Measurements from ENCODE around the gene MANEA. TPM values are rescaled to one million over a fixed set of nuclear protein-coding genes. Genes with fewer than 3 reads are reported as not detected.

Gene MANEA
- total and polyA plus RNA-seq, 2 of the 8 experiments (the other 6 are each of a cell fraction or from before 2014, with no cell fraction given): 2.8 to 10.4 TPM

DNA sequence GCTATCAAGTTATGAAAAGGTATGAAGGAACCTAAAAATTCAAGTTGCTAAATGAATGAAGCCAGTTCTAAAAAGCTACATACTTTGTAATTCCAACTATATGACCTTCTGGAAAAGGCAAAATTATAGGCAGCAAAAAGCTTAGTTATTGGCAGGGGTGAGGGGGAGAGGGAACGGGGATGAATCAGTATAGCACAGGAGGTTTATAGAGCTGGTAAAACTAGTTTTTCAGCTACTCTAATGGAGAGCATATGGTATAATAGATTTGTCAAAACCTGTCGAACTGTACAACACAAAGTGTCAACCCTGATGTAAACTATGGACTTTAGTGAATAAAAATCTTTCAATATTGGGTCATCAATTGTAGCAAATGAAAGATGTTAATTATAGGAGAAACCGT lies 18.7 kb downstream of the MANEA start:
- 78% methylated on average over 3 of the region's 3 CpGs; no CpG with 5 or more reads in 1 of the 2 experiments for WGBS, 2 experiments (ENCODE audit: extremely low coverage in 1 of 2, insufficient coverage in 1 of 2, insufficient read length in 1 of 2, insufficient replicate concordance in 2 of 2, low coverage in 1 of 2, low lambda C conversion rate in 2 of 2, missing lambda C conversion rate in 1 of 2)
- Histone ChIP-seq H3K4me3 (ENCODE audit: extremely low read depth in 1 of 4, insufficient read depth in 2 of 4, low read depth in 3 of 4, low read length in 4 of 4) (no peak overlapping the region), H3K4me2 (ENCODE audit: insufficient read depth in 1 of 2, low read depth in 2 of 2, low read length in 2 of 2) (no peak overlapping the region)

More for the DNA sequence above, 18.7 kb downstream of the MANEA start:
- no peaks in the 10 kb centered on the region for H3K79me1 ChIP-seq (ENCODE audit: low read depth, low read length)
- H3K36me3 ChIP-seq (ENCODE audit: control insufficient read depth in 2 of 4, insufficient read depth in 4 of 4, low read length in 3 of 4): peaks cover 0 to 5% (median 0%) of the 10 kb centered on the region in 4 experiments; a peak in 1 of 8 replicates
- H3K9me3 ChIP-seq (ENCODE audit: insufficient read depth in 2 of 2, low read depth in 1 of 2, low read length in 1 of 2): no peaks in the 10 kb centered on the region
- ChIA-PET CTCF (ENCODE audit: partially characterized antibody) (interaction anchor here (0.5 kb wide), 1 partner anchor 1609 kb away, joined by 3 read pairs; no protein-coding TSS in a partner anchor), POLR2A (ENCODE audit: partially characterized antibody) (no interaction called here)
- no peak overlapping the region for H2BK5ac ChIP-seq (ENCODE audit: low read depth, low read length)
- H4K5ac ChIP-seq (ENCODE audit: insufficient read length, low read depth, low read length): no peak overlapping the region
- H3K23ac ChIP-seq (ENCODE audit: insufficient read length): no peak overlapping the region
- no peak overlapping the region for H3K18ac ChIP-seq (ENCODE audit: extremely low read depth, low read length)
- H2BK20ac ChIP-seq (ENCODE audit: low read length): no peak overlapping the region
- no peak overlapping the region for H2AK5ac ChIP-seq (ENCODE audit: low read depth, low read length)
- DNase-seq (ENCODE audit: low read depth in 1 of 2, low spot score in 2 of 2): no peak
- no peak overlapping the region for H4K8ac ChIP-seq (ENCODE audit: extremely low read depth, insufficient read depth, low read length)
- TF ChIP-seq POLR2AphosphoS5 (IDR thresholded peaks at IDR 0.05; ENCODE audit: low read depth, low read length) (no peak), KDM4A (IDR thresholded peaks at IDR 0.05; ENCODE audit: low read depth, low read length, severe bottlenecking) (no peak), PHF8 (conservative IDR thresholded peaks at IDR 0.05; ENCODE audit: low read depth, low read length) (no peak), RXRA (IDR thresholded peaks at IDR 0.05; ENCODE audit: insufficient read depth, low read depth, low read length) (no peak), CEBPB (IDR thresholded peaks at IDR 0.05; ENCODE audit: low read depth, low read length) (no peak), ATF2 (IDR thresholded peaks at IDR 0.05; ENCODE audit: low read length) (no peak), ATF3 (IDR thresholded peaks at IDR 0.05; ENCODE audit: insufficient read depth, low read depth, low read length) (no peak), TCF12 (IDR thresholded peaks at IDR 0.05; ENCODE audit: low read depth, low read length) (no peak), TEAD4 (IDR thresholded peaks at IDR 0.05; ENCODE audit: low read depth, low read length) (no peak), BACH1 (IDR thresholded peaks at IDR 0.05; ENCODE audit: low read length) (no peak), ZNF274 (IDR thresholded peaks at IDR 0.05; ENCODE audit: borderline replicate concordance, extremely low read depth, low read length) (no peak), SAP30 (IDR thresholded peaks at IDR 0.05; ENCODE audit: insufficient read depth, insufficient replicate concordance, low read length) (no peak), SIRT6 (IDR thresholded peaks at IDR 0.05; ENCODE audit: low read length) (no peak)
- H3K79me2 ChIP-seq (ENCODE audit: control insufficient read depth in 1 of 2, insufficient read depth in 2 of 2, low read length in 2 of 2): no peaks in the 10 kb centered on the region; a peak in 2 of 4 replicates
- FAIRE-seq: no peak
- no peaks in the 10 kb centered on the region for H3K23me2 ChIP-seq (ENCODE audit: low read depth, low read length)
- no peaks in the 10 kb centered on the region for H4K20me1 ChIP-seq (replicated peaks in 1 of 2; ENCODE audit: control insufficient read depth in 1 of 2, insufficient read depth in 2 of 2, low read length in 2 of 2)
- no peak overlapping the region for H2BK120ac ChIP-seq (replicated peaks; ENCODE audit: low read depth, low read length)
- H3K4me1 ChIP-seq (replicated peaks in 1 of 4; ENCODE audit: control insufficient read depth in 3 of 4, insufficient read depth in 4 of 4, low read length in 3 of 4): no peaks in the 10 kb centered on the region
- no peak overlapping the region for H3K4ac ChIP-seq (replicated peaks; ENCODE audit: insufficient read length, low read depth, low read length)
- H3K9ac ChIP-seq (replicated peaks in 1 of 4; ENCODE audit: extremely low read depth in 1 of 4, low read depth in 3 of 4, low read length in 3 of 4): no peak overlapping the region
- H3K14ac ChIP-seq (ENCODE audit: insufficient read length): no peak overlapping the region
- no peak overlapping the region for H3K27ac ChIP-seq (ENCODE audit: low read depth, low read length)
- H2BK12ac ChIP-seq (ENCODE audit: low read depth, low read length): no peak overlapping the region
- no peak overlapping the region for H2BK15ac ChIP-seq (ENCODE audit: low read length)
- H3K56ac ChIP-seq (replicated peaks; ENCODE audit: insufficient read length, low read depth, low read length): no peak overlapping the region
- H2AFZ ChIP-seq (ENCODE audit: low read length): no peak overlapping the region
- H4K91ac ChIP-seq (replicated peaks; ENCODE audit: insufficient read length, low read length): no peak overlapping the region
- H3K27me3 ChIP-seq (replicated peaks in 1 of 4; ENCODE audit: control insufficient read depth in 3 of 4, extremely low read depth in 1 of 4, insufficient read depth in 3 of 4, low read length in 3 of 4): no peaks in the 10 kb centered on the region
